MM.1S (cell line): Measurements from ENCODE around the gene PPP1R18.

ENCODE experiments used
- DNase-seq: peaks from one replicate; pipeline ENCODE4 v3.0.0-alpha.2; 2015
- H2AFZ ChIP-seq: fragments of 300-600 bp; sonication (generic); 2 replicates; pipeline ENCODE4 v1.6.0; 2016; ENCODE audit warnings: antibody characterized with exemption, low read length
- H3F3A ChIP-seq: fragments of 300-600 bp; sonication (generic); 2 replicates; pipeline ENCODE4 v1.6.1; 2016; ENCODE audit warnings: mild to moderate bottlenecking, antibody characterized with exemption, low read length, moderate library complexity, mixed read lengths; ENCODE audit not compliant: insufficient read depth
- H3K27ac ChIP-seq: fragments of 300-600 bp; sonication (generic); 2 replicates; pipeline ENCODE4 v1.5.1; 2016; ENCODE audit warnings: mild to moderate bottlenecking, low read length
- H3K27me3 ChIP-seq: fragments of 300-600 bp; sonication (generic); replicated peaks from 2 replicates; pipeline ENCODE4 v1.6.0; 2016; ENCODE audit warnings: low read length; ENCODE audit not compliant: insufficient read depth
- H3K36me3 ChIP-seq: fragments of 300-600 bp; sonication (generic); replicated peaks from 2 replicates; pipeline ENCODE4 v1.6.1; 2016; ENCODE audit warnings: mild to moderate bottlenecking, low read length, mixed read lengths; ENCODE audit not compliant: insufficient read depth
- H3K4me1 ChIP-seq: fragments of 300-600 bp; sonication (generic); 2 replicates; pipeline ENCODE4 v1.6.1; 2016; ENCODE audit warnings: low read length, mixed read lengths
- H3K4me2 ChIP-seq: fragments of 300-600 bp; sonication (generic); 2 replicates; pipeline ENCODE4 v1.6.0; 2016; ENCODE audit warnings: low read depth, low read length
- H3K4me3 ChIP-seq: fragments of 300-600 bp; sonication (generic); 2 replicates; pipeline ENCODE4 v1.5.1; 2016; ENCODE audit warnings: low read length, mixed read lengths
- H3K79me2 ChIP-seq: fragments of 300-600 bp; sonication (generic); 2 replicates; pipeline ENCODE4 v1.6.1; 2016; ENCODE audit warnings: mixed run types, low read length, mixed read lengths
- H3K9ac ChIP-seq: fragments of 300-600 bp; sonication (generic); 2 replicates; pipeline ENCODE4 v1.6.1; 2016; ENCODE audit warnings: low read length, mixed read lengths
- H3K9me2 ChIP-seq: fragments of 300-600 bp; sonication (generic); replicated peaks from 2 replicates; pipeline ENCODE4 v1.6.1; 2016; ENCODE audit warnings: mild to moderate bottlenecking, low read length, mixed read lengths; ENCODE audit not compliant: insufficient read depth
- H3K9me3 ChIP-seq: fragments of 300-600 bp; sonication (generic); replicated peaks from 2 replicates; pipeline ENCODE4 v1.6.1; 2016; ENCODE audit warnings: mild to moderate bottlenecking, low read length, mixed read lengths; ENCODE audit not compliant: insufficient read depth
- H4K20me1 ChIP-seq: fragments of 300-600 bp; sonication (generic); 2 replicates; pipeline ENCODE4 v1.6.1; 2016; ENCODE audit warnings: mild to moderate bottlenecking, low read length, moderate library complexity, mixed read lengths; ENCODE audit not compliant: insufficient read depth
- CTCF ChIP-seq: fragments of 300-600 bp; sonication (generic); IDR thresholded peaks from 2 replicates; pipeline ENCODE4 v1.5.1; 2016; ENCODE audit warnings: antibody characterized with exemption, low read length, mixed read lengths
- EZH2 ChIP-seq: fragments of 300-600 bp; sonication (generic); optimal IDR thresholded peaks from 2 replicates; pipeline ENCODE3; 2017; ENCODE audit warnings: low read depth, mild to moderate bottlenecking, antibody characterized with exemption, low read length, mixed read lengths
- EZH2phosphoT487 ChIP-seq: fragments of 300-600 bp; sonication (generic); IDR thresholded peaks from 2 replicates; pipeline ENCODE4 v1.6.1; 2018; ENCODE audit warnings: antibody characterized with exemption, low read length

PPP1R18 gene

DNA sequence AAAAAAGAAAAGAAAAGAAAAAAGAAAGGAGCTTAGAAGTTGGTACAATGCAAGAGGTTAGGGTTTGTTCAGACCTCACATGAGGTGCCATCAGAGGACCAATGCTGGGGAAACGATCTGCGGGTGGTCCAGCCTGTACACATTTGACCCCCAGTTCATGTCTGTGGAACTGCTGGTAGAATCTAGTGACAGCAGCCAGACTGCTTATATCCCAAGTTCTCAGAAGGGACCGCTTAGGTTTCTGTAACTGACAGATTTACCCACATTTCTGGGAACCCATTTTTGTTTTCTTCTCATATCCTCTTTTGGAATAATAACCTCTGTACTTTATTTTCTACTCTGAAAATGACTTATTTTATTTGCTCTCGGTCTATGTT is 4.7 kb downstream of the PPP1R18 start:
- DNase-seq, result no peak
- H3K4me1 ChIP-seq, result peaks cover 23% of the 10 kb centered on the region
- no peaks in the 10 kb centered on the region for H3K9me2 ChIP-seq
- peak overlapping the region; percentile 80; the same call in 1 of the 2 replicates for H3K27ac ChIP-seq
- peaks cover 84% of the 10 kb centered on the region for H3K79me2 ChIP-seq
- H3K9me3 ChIP-seq, result no peaks in the 10 kb centered on the region
- no peak overlapping the region for H2AFZ ChIP-seq
- TF ChIP-seq CTCF (no peak), EZH2phosphoT487 (no peak), EZH2 (no peak)
- no peaks in the 10 kb centered on the region for H3K36me3 ChIP-seq
- peaks cover 42% of the 10 kb centered on the region for H3F3A ChIP-seq
- no peaks in the 10 kb centered on the region for H3K27me3 ChIP-seq
- H4K20me1 ChIP-seq, result no peaks in the 10 kb centered on the region
- peak overlapping the region; percentile 87 for H3K4me3 ChIP-seq
- H3K9ac ChIP-seq, result peak overlapping the region; percentile 53; the same call in 1 of the 2 replicates
- H3K4me2 ChIP-seq, result peak overlapping the region; percentile 91

- no peak for DNase-seq
- H3K36me3 ChIP-seq, result 0 out of 2 replicates have a peak, but pooled peaks cover 3% of the 10 kb centered on the region
- no peaks in the 10 kb centered on the region for H3K9me2 ChIP-seq
- H3K27me3 ChIP-seq, result no peaks in the 10 kb centered on the region
- H3F3A ChIP-seq, result peaks cover 38% of the 10 kb centered on the region
- no peaks in the 10 kb centered on the region for H3K9me3 ChIP-seq
- peaks cover 69% of the 10 kb centered on the region for H3K79me2 ChIP-seq
- H3K4me3 ChIP-seq, result no peak overlapping the region
- H2AFZ ChIP-seq, result no peak overlapping the region
- H3K9ac ChIP-seq, result no peak overlapping the region
- peak overlapping the region; percentile 72; the same call in 1 of the 2 replicates for H3K4me2 ChIP-seq
- H3K27ac ChIP-seq, result no peak overlapping the region
- peaks cover 23% of the 10 kb centered on the region for H3K4me1 ChIP-seq
- TF ChIP-seq EZH2 (no peak), EZH2phosphoT487 (no peak), CTCF (no peak)
- H4K20me1 ChIP-seq, result no peaks in the 10 kb centered on the region
Observed at GRCh38 chr6:30679765-30680535, 6.5 kb downstream of the PPP1R18 start.

- Histone ChIP-seq H3F3A (peaks cover 35% of the 10 kb centered on the region), H3K27ac (no peak overlapping the region), H3K4me3 (no peak overlapping the region)
Observed at GRCh38 chr6:30678964-30679726, 7.3 kb downstream of the PPP1R18 start.

More at GRCh38 chr6:30678964-30679726, 7.3 kb downstream of the PPP1R18 start:
- peaks cover 23% of the 10 kb centered on the region for H3K4me1 ChIP-seq
- no peaks in the 10 kb centered on the region for H3K27me3 ChIP-seq
- H3K9me2 ChIP-seq, result no peaks in the 10 kb centered on the region
- no peak overlapping the region for H3K9ac ChIP-seq
- no peaks in the 10 kb centered on the region for H4K20me1 ChIP-seq
- no peak overlapping the region for H2AFZ ChIP-seq
- peak; percentile 81 for DNase-seq
- H3K9me3 ChIP-seq, result no peaks in the 10 kb centered on the region
- H3K36me3 ChIP-seq, result 0 out of 2 replicates have a peak, but pooled peaks cover 3% of the 10 kb centered on the region
- TF ChIP-seq EZH2phosphoT487, result no peak
- TF ChIP-seq CTCF, result peak; percentile 96
- H3K79me2 ChIP-seq, result peaks cover 61% of the 10 kb centered on the region
- H3K4me2 ChIP-seq, result peak overlapping the region; percentile 72; the same call in 1 of the 2 replicates
